RWPE2 (cell line): ENCODE results near the gene ASCC1.

Experiments
- ATAC-seq: fragments of 200-7000 bp; cut with Tn5 transposase; 3 replicates; pipeline ENCODE4 v1.9.1; 2021; ENCODE audit warnings: low read depth
- DNase-seq: peaks from one replicate; pipeline ENCODE4 v3.0.0-alpha.2; 2020; ENCODE audit warnings: low spot score
- H3K27ac ChIP-seq: fragments of 450-650 bp; 2 replicates; pipeline ENCODE4 v1.5.1; 2017; ENCODE audit warnings: mild to moderate bottlenecking; ENCODE audit not compliant: poor library complexity, severe bottlenecking
- H3K27me3 ChIP-seq: fragments of 250-450 bp; sonication (Bioruptor Pico); 2 replicates; pipeline ENCODE4 v1.5.1; 2021; ENCODE audit warnings: mild to moderate bottlenecking, moderate library complexity; ENCODE audit not compliant: insufficient read depth, poor library complexity, severe bottlenecking
- H3K36me3 ChIP-seq: fragments of 250-450 bp; sonication (Bioruptor Pico); 2 replicates; pipeline ENCODE4 v1.5.1; 2020; ENCODE audit warnings: low read depth, mild to moderate bottlenecking, moderate library complexity
- H3K4me1 ChIP-seq: fragments of 250-450 bp; sonication (Bioruptor Pico); 2 replicates; pipeline ENCODE4 v1.5.1; 2021; ENCODE audit warnings: mild to moderate bottlenecking, moderate library complexity; ENCODE audit not compliant: insufficient read depth, poor library complexity, severe bottlenecking
- H3K4me3 ChIP-seq: fragments of 250-450 bp; sonication (Bioruptor Pico); 2 replicates; pipeline ENCODE4 v1.5.1; 2021; ENCODE audit warnings: mild to moderate bottlenecking, moderate library complexity; ENCODE audit not compliant: severe bottlenecking
- H3K9me3 ChIP-seq: fragments of 250-450 bp; sonication (Bioruptor Pico); 2 replicates; pipeline ENCODE4 v1.5.1; 2021; ENCODE audit warnings: mild to moderate bottlenecking, moderate library complexity; ENCODE audit not compliant: severe bottlenecking
- TF ChIP-seq, protein P1 (sequence below): fragments of 450-650 bp; IDR thresholded peaks from one replicate; pipeline ENCODE4 v1.5.1; 2017; ENCODE audit warnings: mild to moderate bottlenecking, moderate library complexity; ENCODE audit not compliant: poor library complexity, severe bottlenecking

ASCC1 gene

DNA sequence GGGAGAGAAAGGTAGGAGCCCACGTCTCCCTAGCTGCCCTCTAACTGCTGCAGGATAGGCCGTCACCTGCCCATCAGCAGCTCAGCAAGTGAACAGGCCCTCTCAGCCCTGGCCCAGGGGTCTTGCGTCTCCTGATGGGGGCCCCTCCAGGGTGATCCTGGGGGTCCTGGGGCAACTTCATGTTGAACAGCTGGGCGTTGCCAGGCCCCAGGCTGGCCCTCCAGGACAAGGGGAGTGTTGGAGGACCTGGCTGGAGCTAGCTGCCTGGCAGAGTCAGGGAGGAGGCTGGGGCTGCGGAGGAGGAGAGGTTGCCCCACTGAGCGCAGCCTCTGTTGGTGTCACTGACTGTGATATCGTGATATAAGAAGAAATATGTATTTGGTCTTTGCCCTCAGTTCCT is 162.4 kb downstream of the ASCC1 start:
- no peaks in the 10 kb centered on the region for H3K36me3 ChIP-seq
- H3K9me3 ChIP-seq: no peaks in the 10 kb centered on the region
- TF ChIP-seq, protein P1, sequence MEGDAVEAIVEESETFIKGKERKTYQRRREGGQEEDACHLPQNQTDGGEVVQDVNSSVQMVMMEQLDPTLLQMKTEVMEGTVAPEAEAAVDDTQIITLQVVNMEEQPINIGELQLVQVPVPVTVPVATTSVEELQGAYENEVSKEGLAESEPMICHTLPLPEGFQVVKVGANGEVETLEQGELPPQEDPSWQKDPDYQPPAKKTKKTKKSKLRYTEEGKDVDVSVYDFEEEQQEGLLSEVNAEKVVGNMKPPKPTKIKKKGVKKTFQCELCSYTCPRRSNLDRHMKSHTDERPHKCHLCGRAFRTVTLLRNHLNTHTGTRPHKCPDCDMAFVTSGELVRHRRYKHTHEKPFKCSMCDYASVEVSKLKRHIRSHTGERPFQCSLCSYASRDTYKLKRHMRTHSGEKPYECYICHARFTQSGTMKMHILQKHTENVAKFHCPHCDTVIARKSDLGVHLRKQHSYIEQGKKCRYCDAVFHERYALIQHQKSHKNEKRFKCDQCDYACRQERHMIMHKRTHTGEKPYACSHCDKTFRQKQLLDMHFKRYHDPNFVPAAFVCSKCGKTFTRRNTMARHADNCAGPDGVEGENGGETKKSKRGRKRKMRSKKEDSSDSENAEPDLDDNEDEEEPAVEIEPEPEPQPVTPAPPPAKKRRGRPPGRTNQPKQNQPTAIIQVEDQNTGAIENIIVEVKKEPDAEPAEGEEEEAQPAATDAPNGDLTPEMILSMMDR: no peak
- no peak for ATAC-seq
- H3K4me3 ChIP-seq: no peak overlapping the region
- no peak overlapping the region for H3K27ac ChIP-seq
- no peaks in the 10 kb centered on the region for H3K4me1 ChIP-seq
- DNase-seq: peak; percentile 29
- no peaks in the 10 kb centered on the region for H3K27me3 ChIP-seq

DNA sequence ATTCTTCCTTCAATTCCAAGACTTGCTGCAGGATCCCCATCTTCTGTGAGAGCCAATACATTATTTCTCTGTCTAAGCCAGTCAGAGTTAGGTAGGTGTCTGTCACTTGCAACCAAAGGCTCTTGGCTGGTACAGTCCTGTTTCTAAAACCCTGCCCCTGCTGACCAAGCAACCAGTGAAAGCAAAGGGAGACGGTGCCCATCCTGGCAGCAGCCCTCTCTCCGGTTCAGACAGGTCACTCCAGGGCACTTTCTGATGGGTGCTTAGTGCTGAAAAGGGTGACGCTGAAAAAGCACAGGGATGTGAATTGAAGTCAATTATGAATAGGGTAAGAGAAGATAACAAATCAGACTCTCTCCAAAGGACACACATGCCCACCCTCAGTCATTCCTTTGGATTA is 165.2 kb downstream of the ASCC1 start:
- Histone ChIP-seq H3K4me3 (no peak overlapping the region), H3K36me3 (no peaks in the 10 kb centered on the region), H3K27ac (no peak overlapping the region), H3K27me3 (no peaks in the 10 kb centered on the region), H3K9me3 (no peaks in the 10 kb centered on the region), H3K4me1 (no peaks in the 10 kb centered on the region)
- TF ChIP-seq, protein P1: no peak
- DNase-seq: peak; percentile 31
- ATAC-seq: no peak

DNA sequence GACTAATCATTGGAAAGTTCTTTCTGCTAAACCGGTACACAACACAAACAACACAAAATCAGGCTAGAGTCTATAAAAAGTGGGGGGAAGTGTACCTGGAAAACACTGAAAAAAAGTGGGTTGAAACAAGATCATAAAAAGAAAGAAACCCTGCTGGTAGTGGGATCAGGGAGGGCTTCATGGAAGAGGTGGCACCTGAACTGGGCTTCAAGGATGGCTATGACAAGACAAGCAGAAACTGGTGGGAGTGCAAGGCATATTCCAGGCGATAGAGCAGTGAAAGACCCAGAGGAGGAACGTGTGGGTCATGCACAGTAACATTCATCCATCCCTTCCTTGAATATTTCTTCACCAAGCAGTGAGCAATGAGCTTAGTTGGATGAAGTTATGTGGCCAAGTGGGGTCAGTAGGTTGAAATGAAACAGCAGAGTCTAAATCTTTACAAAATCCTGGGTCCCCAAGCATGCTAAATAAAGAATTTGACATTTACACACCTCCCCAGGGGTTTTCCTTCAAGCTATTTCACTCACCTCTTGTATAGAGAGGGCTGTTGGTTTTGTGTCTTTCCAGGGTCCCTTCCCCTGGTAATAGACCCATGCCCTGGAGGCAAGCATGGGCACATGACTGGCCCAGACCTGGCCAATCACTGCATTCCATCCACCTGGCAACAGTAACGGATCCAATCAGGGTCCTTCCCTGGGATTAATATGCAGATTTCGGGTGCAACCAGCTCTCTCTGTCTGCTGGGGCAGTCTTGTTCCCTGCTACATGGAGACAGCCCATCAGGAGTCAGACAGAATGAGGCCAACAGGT is 165.9 kb downstream of the ASCC1 start:
- ATAC-seq (no peak), DNase-seq (no peak)
- TF ChIP-seq, protein P1: no peak
- Histone ChIP-seq H3K9me3 (no peaks in the 10 kb centered on the region), H3K27ac (no peak overlapping the region), H3K4me3 (no peak overlapping the region), H3K27me3 (no peaks in the 10 kb centered on the region), H3K4me1 (no peaks in the 10 kb centered on the region), H3K36me3 (no peaks in the 10 kb centered on the region)

DNA sequence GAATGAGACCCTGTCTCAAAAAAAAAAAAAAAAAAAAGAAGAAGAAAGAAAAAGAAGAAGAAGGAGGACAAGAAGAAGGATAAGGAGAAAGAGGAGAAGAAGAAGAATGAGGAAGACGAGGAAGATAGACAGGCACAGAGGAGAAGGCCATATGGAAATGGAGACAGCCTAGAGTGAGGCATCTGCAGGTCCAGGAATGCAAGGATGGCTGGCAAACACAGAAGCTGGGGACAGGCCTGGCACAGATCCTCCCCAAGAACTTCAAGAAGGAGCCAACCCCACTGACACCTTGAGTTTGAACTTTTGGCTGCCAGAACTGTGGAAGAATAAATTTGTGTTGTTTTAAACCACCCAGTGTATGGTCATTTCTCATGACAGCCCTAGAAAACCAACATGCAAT is 166.6 kb downstream of the ASCC1 start:
- Histone ChIP-seq H3K27me3 (no peaks in the 10 kb centered on the region), H3K4me3 (no peak overlapping the region), H3K27ac (no peak overlapping the region), H3K36me3 (no peaks in the 10 kb centered on the region), H3K4me1 (peaks cover 5% of the 10 kb centered on the region), H3K9me3 (no peaks in the 10 kb centered on the region)
- TF ChIP-seq, protein P1: no peak
- DNase-seq (no peak), ATAC-seq (no peak)

DNA sequence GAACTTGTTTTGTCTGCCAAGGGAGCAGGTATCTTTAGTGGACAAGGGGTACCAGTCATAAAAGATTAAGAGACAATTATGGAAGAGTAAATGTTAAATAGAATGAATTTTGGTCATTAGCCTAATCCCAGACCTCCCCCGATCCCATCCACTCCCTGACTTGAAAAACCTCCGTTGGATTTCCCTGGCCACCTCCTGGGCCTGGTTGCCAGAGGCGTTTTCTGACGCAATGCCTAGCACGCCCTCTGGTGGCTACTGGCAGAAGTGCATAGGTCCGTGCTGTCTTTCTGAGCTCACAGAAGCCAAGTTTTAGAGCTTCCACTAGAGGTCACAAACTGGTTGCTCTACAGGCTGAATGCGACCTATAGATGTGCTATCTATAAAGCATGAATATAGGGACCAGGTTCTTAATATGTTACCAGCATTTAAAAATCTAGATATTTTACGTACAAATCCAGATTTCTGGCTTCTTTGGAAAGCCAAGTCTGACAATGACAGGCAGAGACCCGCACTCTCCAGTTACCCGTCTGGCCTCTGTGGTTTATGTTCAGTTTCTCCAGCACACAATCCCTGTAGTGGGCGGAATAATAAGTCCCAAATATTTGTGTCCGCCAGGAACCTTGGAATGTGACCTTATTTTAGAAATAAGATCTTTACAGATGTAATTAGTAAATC is 167.5 kb downstream of the ASCC1 start:
- ATAC-seq: peak; percentile 83
- TF ChIP-seq, protein P1: peak; percentile 99
- H3K36me3 ChIP-seq: no peaks in the 10 kb centered on the region
- no peaks in the 10 kb centered on the region for H3K27me3 ChIP-seq
- peaks cover 5% of the 10 kb centered on the region for H3K4me1 ChIP-seq
- H3K9me3 ChIP-seq: no peaks in the 10 kb centered on the region
- H3K4me3 ChIP-seq: no peak overlapping the region
- DNase-seq: no peak
- no peak overlapping the region for H3K27ac ChIP-seq
